ENCODE results near the gene TRMT2A.

The TRMT2A gene

DNA sequence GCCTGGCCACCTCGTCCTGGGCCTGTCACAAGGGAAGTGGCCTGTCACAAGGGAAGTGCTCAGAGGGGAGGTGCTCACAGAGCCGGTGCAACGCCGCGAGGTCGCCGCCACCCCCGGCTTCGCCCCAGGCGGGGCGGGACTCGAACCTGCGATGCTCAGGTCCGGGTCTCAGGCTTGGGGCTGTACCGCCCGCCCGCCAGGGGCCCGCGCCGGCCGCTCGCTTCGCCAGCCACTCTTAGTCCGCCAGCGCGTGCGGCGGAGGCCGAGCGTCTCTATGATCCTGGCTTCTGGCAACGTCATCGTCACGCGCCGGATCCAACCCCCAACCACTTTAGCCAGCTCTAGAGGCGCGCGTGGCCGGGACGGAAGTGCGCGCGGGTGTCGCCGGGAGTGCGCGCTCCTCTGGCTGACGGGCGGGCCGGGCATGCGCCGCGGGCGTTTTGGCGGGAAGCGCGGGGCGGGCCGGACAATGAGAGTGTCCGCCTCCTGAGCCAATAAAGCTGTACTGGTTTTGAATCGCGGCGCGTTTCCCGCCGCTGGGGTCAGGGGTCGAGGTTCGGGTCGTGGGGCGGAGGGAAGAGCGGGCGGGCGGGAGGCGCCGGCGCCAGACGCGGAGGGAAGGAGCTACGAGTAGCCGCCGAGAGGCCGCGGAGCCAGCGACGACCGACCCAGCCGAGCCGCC is at the start of gene TRMT2A:
TSS of gene TRMT2A (minus strand) at position 276 of the 682 bp plus-strand sequence. CDS start 320 bp downstream, outside the sequence.
- H3K27ac ChIP-seq (ENCODE audit: low read depth, low read length): peak within 1 kb of the TSS; percentile 51
- no peaks in the 10 kb centered on the region for H4K20me1 ChIP-seq (ENCODE audit: low read depth, low read length)
- H3K27me3 ChIP-seq (ENCODE audit: low read length): no peaks in the 10 kb centered on the region
- H3K9me2 ChIP-seq (replicated peaks; ENCODE audit: insufficient read depth, low read length): no peaks in the 10 kb centered on the region
- peaks cover 4% of the 10 kb centered on the region; the same call in 1 of the 2 replicates for H3K36me3 ChIP-seq (ENCODE audit: low read length)
- peak within 1 kb of the TSS; percentile 99 for H3K9ac ChIP-seq (ENCODE audit: low read length)
- peaks cover 54% of the 10 kb centered on the region for H3K79me2 ChIP-seq (ENCODE audit: insufficient read depth, low read length)
- H3F3A ChIP-seq (ENCODE audit: insufficient read depth): 0 out of 2 replicates have a peak, but pooled peaks cover 2% of the 10 kb centered on the region
- no peaks in the 10 kb centered on the region for H3K9me3 ChIP-seq (ENCODE audit: insufficient read depth, low read length)
- peak within 1 kb of the TSS; percentile 95 for H3K4me3 ChIP-seq (ENCODE audit: insufficient read depth, low read length, poor library complexity, severe bottlenecking)
- peak within 1 kb of the TSS; percentile 26 for H2AFZ ChIP-seq (ENCODE audit: low read depth, low read length, severe bottlenecking)
- TF ChIP-seq EZH2phosphoT487 (conservative IDR thresholded peaks at IDR 0.05; ENCODE audit: low read length): no peak
- TF ChIP-seq, protein P1, sequence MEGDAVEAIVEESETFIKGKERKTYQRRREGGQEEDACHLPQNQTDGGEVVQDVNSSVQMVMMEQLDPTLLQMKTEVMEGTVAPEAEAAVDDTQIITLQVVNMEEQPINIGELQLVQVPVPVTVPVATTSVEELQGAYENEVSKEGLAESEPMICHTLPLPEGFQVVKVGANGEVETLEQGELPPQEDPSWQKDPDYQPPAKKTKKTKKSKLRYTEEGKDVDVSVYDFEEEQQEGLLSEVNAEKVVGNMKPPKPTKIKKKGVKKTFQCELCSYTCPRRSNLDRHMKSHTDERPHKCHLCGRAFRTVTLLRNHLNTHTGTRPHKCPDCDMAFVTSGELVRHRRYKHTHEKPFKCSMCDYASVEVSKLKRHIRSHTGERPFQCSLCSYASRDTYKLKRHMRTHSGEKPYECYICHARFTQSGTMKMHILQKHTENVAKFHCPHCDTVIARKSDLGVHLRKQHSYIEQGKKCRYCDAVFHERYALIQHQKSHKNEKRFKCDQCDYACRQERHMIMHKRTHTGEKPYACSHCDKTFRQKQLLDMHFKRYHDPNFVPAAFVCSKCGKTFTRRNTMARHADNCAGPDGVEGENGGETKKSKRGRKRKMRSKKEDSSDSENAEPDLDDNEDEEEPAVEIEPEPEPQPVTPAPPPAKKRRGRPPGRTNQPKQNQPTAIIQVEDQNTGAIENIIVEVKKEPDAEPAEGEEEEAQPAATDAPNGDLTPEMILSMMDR (IDR thresholded peaks at IDR 0.05; ENCODE audit: insufficient read depth, low read length, poor library complexity, severe bottlenecking): no peak
- peak within 1 kb of the TSS; percentile 83 for H3K4me2 ChIP-seq (ENCODE audit: low read depth, low read length, poor library complexity, severe bottlenecking)

- H3K4me2 ChIP-seq (ENCODE audit: low read depth, low read length, poor library complexity, severe bottlenecking): no peak overlapping the region
- H3K36me3 ChIP-seq (ENCODE audit: low read length): no peaks in the 10 kb centered on the region
- no peaks in the 10 kb centered on the region for H3K9me2 ChIP-seq (replicated peaks; ENCODE audit: insufficient read depth, low read length)
- no peak overlapping the region for H3K4me3 ChIP-seq (ENCODE audit: insufficient read depth, low read length, poor library complexity, severe bottlenecking)
- no peak overlapping the region for H2AFZ ChIP-seq (ENCODE audit: low read depth, low read length, severe bottlenecking)
- H3F3A ChIP-seq (ENCODE audit: insufficient read depth): no peaks in the 10 kb centered on the region
- H3K27ac ChIP-seq (ENCODE audit: low read depth, low read length): no peak overlapping the region
- no peaks in the 10 kb centered on the region for H3K27me3 ChIP-seq (ENCODE audit: low read length)
- H3K79me2 ChIP-seq (ENCODE audit: insufficient read depth, low read length): no peaks in the 10 kb centered on the region
- no peaks in the 10 kb centered on the region for H4K20me1 ChIP-seq (ENCODE audit: low read depth, low read length)
- no peak overlapping the region for H3K9ac ChIP-seq (ENCODE audit: low read length)
- no peaks in the 10 kb centered on the region for H3K9me3 ChIP-seq (ENCODE audit: insufficient read depth, low read length)
- TF ChIP-seq, protein P1 (IDR thresholded peaks at IDR 0.05; ENCODE audit: insufficient read depth, low read length, poor library complexity, severe bottlenecking): no peak
- no peak for TF ChIP-seq EZH2phosphoT487 (conservative IDR thresholded peaks at IDR 0.05; ENCODE audit: low read length)
Observed at GRCh38 chr22:20166703-20167102, 49.7 kb upstream of the TRMT2A start.

DNA sequence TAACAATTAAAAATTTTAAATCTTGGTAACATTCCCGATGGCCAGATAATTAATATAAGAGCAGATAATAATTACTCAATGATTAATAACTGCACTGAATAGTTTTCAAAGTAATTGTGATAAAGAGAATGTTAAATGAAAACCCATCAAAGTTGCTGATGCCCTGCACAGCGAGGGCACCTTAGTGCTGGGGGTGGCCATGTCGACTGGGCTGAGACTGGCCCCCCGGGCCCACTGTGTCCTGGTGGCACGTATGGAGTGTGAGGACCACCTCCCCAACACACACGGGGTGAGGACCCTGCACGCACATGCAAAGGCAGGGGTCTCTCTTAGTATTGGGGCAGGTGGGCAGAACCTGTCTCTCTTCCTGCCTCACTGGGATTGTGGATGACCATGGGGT is 48.9 kb upstream of the TRMT2A start:
- Histone ChIP-seq H3K27me3 (ENCODE audit: low read length) (no peaks in the 10 kb centered on the region), H2AFZ (ENCODE audit: low read depth, low read length, severe bottlenecking) (no peak overlapping the region), H3F3A (ENCODE audit: insufficient read depth) (no peaks in the 10 kb centered on the region), H3K79me2 (ENCODE audit: insufficient read depth, low read length) (no peaks in the 10 kb centered on the region), H3K9me2 (replicated peaks; ENCODE audit: insufficient read depth, low read length) (no peaks in the 10 kb centered on the region), H3K9ac (ENCODE audit: low read length) (no peak overlapping the region), H4K20me1 (ENCODE audit: low read depth, low read length) (no peaks in the 10 kb centered on the region), H3K4me3 (ENCODE audit: insufficient read depth, low read length, poor library complexity, severe bottlenecking) (no peak overlapping the region), H3K9me3 (ENCODE audit: insufficient read depth, low read length) (no peaks in the 10 kb centered on the region), H3K36me3 (ENCODE audit: low read length) (no peaks in the 10 kb centered on the region), H3K27ac (ENCODE audit: low read depth, low read length) (no peak overlapping the region), H3K4me2 (ENCODE audit: low read depth, low read length, poor library complexity, severe bottlenecking) (no peak overlapping the region)
- TF ChIP-seq, protein P1 (IDR thresholded peaks at IDR 0.05; ENCODE audit: insufficient read depth, low read length, poor library complexity, severe bottlenecking): no peak
- no peak for TF ChIP-seq EZH2phosphoT487 (conservative IDR thresholded peaks at IDR 0.05; ENCODE audit: low read length)

All from SU-DHL-6 (cell line).